GM18505 (cell line): ENCODE data around the gene ENKD1.

Source experiments
- ATAC-seq: cut with Tn5 transposase; IDR thresholded peaks from one replicate; pipeline ENCODE4 v1.9.1; 2021; ENCODE audit not compliant: unreplicated experiment
- POLR2A ChIP-seq: IDR thresholded peaks from 4 replicates; pipeline ENCODE4 v1.6.1; 2011; ENCODE audit warnings: borderline replicate concordance; ENCODE audit not compliant: insufficient read depth, insufficient read length; ENCODE audit errors: extremely low read depth

Gene ENKD1

DNA sequence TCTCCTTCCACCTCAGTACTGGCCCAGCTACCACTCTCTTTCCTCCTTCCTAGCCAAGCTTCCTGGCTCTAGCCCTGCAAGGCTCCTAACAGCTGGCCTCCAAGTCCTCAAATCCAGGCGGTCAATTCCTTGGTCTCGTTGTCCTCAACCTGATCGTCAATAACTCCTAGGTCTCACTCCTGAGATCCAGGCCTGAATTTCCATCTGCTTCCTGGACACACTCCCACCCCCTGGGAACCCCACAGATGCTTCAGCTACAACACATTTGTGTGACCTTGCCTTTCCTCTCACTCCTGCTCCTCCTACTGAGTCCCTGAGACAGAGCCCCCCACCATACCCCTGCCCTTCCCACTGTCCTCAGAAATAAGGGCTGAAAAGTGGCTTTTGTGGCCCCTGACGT, 2.3 kb downstream of the ENKD1 start:
- ATAC-seq, result no peak
- TF ChIP-seq POLR2A, result no peak

GRCh38 chr16:67663877-67664222, 2.7 kb downstream of the ENKD1 start:
- ATAC-seq, result no peak
- no peak for TF ChIP-seq POLR2A

DNA sequence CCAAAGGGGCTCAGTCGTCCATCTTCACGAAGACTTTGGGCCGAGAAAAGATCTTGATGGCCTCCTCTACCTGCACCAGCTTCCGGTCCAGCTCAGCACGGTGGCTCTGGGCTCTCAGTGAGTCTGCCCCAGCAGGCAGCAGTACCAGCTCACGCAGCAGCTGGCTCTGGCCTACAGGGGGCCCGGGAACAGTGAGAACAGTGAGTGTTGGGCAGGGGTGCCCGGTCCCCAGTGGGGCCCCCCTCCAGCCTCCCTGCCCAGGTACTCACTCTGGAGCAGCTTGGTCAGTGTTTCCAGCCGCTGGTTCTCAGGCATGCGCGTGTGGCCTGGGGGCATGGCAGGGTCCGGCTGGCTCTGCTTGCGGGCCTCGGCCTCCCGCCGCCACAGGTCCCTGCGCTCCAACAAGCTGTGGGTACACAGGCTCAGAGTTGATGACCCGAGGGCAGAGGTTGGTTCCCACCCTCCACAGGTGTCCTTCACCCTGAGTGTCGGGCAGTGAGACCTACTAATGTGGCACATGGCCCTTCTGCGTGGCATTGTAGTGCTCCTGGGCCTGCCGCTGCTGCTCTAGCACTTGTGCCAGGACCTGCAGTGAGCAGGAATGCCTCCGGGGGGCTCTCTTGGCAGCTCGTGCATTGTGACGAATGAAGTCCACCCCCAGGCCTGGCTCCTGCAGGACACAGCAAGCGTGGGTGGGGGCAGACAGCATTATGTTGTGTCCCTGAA, 3.2 kb downstream of the ENKD1 start:
- no peak for TF ChIP-seq POLR2A
- no peak for ATAC-seq

- TF ChIP-seq POLR2A, result no peak
- ATAC-seq, result no peak
Observed at GRCh38 chr16:67662653-67663010, 3.9 kb downstream of the ENKD1 start.

DNA sequence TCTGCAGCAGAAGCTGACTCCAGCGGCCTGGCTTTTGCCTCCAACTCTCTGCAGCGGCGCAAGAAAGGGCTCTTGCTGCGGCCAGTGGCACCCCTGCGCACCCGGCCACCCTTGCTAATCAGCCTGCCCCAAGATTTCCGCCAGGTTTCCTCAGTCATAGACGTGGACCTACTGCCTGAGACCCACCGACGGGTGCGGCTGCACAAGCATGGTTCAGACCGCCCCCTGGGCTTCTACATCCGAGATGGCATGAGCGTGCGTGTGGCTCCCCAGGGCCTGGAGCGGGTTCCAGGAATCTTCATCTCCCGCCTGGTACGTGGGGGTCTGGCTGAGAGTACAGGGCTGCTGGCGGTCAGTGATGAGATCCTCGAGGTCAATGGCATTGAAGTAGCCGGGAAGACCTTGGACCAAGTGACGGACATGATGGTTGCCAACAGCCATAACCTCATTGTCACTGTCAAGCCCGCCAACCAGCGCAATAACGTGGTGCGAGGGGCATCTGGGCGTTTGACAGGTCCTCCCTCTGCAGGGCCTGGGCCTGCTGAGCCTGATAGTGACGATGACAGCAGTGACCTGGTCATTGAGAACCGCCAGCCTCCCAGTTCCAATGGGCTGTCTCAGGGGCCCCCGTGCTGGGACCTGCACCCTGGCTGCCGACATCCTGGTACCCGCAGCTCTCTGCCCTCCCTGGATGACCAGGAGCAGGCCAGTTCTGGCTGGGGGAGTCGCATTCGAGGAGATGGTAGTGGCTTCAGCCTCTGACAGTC, 4.5 kb downstream of the ENKD1 start:
- ATAC-seq, result no peak
- no peak for TF ChIP-seq POLR2A

GRCh38 chr16:67661101-67661761, 5.3 kb downstream of the ENKD1 start:
- TF ChIP-seq POLR2A, result no peak
- no peak for ATAC-seq

DNA sequence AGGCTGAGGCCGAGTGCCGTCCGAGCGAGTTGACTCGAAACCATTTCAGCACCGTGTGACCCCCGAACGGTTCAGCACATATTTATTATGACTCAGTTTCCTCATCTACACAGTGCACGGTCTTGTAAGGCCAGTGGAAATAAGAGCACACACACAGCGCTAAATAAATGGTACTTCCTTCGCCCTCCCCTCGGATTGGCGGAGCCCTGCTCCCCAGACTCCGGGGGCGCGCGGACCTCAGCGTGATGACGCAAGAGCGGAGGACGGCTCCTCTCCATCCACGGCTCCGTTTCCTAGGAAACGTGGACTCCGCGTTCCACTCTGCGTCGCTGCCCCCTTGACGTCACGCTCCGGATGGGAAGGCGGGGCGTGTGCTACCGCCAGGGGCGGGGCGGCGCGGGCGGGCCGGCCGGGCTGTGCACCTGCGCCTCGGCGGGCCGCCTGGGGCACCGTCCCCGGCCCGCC, 6.0 kb downstream of the ENKD1 start, which contains the start of gene PARD6A:
Gene PARD6A, plus strand, starts transcription at position 397 of the 465 bp plus-strand sequence. CDS start 79 bp downstream, outside the sequence.
- ATAC-seq, result peak; percentile 70
- TF ChIP-seq POLR2A, result no peak

GRCh38 chr16:67659675-67660563, 6.6 kb downstream of the ENKD1 start, which contains the start of gene ACD:
Gene ACD, minus strand, starts transcription at chr16:67660260. Its CDS starts 40 bp downstream, at chr16:67660220.
- peak; percentile 84 for TF ChIP-seq POLR2A

DNA sequence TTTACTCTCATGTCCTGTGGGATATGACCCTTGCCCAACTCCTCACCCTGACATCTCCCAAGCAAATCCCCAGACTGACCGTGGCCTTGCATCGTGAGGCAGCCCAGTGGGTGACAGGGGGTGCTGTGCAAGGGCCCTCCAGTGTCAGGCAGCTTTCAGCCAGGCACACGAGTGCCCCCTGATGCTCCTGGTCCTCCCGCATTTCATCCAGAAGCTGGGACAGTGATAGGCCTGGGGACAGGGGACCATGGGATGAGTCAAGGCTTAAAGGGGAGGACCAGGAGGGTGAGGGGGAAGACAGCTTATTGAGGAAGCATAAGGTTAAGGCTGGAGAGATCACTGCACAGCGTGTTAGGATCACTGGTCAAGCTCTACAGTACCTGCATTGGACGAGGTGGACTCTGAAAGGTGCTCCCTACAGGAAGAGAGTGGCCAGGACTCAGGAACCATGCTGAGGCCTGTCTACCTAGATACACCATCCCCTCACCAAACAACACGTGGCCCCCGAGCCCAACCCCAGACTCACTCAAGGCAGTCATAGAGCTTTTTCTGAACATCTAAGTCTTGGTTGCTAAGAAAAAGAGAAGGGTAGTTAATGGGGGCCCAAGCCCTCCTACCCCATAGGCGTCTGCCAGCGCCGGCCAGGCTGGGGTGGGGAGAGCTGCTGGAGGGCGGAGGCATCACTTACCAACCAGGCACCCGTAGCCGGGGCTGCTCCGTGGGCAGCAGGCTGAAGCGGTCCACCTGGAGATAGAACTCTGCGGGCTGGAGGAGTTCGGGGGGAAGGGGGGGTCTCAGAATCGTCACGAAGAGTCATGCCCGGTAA, 7.5 kb downstream of the ENKD1 start:
- no peak for ATAC-seq
- TF ChIP-seq POLR2A, result no peak

More at GRCh38 chr16:67659675-67660563, 6.6 kb downstream of the ENKD1 start, which contains the start of gene ACD:
- ATAC-seq, result peak; percentile 61

- ATAC-seq, result no peak
- TF ChIP-seq POLR2A, result no peak
Observed at GRCh38 chr16:67657751-67658518, 8.6 kb downstream of the ENKD1 start.

- no peak for TF ChIP-seq POLR2A
- no peak for ATAC-seq
Observed at GRCh38 chr16:67657017-67657608, 9.4 kb downstream of the ENKD1 start.
